Smooth muscle cell of the brain vasculature (primary cell): ENCODE measurements around the gene NCBP3.
"Not testable (repeated sequence)": the region's sequence is repeated elsewhere in the genome, so short reads cannot be mapped to it uniquely, and the experiment has no call there.

Experiments used
- DNase-seq: peaks from one replicate; pipeline ENCODE4 v3.0.0-alpha.2; 2012; ENCODE audit warnings: low read depth, low spot score

NCBP3 gene

GRCh38 chr17:3882276-3882675 lies 36.2 kb upstream of the NCBP3 start:
- DNase-seq = no peak

- DNase-seq = no peak
Observed at GRCh38 chr17:3880983-3881382, 34.9 kb upstream of the NCBP3 start.

GRCh38 chr17:3879591-3880417 lies 33.8 kb upstream of the NCBP3 start:
- no peak for DNase-seq

DNA sequence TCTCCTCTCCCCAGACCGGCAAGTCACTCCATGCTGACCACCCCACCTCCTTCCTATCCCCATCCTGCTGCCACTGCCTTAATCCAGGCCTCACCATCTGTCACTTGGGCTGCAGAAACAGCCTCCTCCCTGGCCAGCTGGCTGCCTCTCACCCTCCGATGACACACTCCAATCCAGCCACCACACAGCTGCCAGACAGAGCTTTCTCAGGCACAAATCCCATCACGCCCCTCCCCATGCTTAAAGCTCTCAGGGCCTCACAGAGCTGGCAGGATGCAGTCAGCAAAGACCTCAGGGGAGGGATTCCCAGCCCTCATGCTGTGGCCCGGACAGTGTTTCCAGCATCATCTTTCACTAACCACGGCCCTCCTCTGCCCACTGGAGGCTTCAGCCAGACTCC lies 33.1 kb upstream of the NCBP3 start:
- DNase-seq = no peak

DNA sequence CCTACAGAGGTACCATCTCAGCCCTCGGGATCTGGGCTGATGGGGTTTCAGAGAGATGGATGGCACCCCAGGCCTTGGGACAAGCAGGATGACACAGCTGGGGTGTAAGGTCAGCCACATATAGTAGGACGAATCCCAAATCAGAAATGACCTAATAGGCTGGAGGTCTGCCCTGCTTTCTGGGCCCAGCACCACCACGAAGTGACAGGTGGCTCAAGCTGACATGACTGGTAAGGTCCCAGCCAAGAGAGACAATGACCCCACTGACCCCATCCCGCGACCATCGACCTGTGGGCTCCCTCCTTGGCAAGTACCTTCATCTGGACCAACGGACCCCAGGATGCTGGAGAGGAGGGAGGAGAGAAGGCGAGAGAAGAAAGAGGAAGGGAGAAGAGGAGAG lies 31.2 kb upstream of the NCBP3 start:
- no peak for DNase-seq

GRCh38 chr17:3875317-3875716 lies 29.3 kb upstream of the NCBP3 start:
- no peak for DNase-seq

DNA sequence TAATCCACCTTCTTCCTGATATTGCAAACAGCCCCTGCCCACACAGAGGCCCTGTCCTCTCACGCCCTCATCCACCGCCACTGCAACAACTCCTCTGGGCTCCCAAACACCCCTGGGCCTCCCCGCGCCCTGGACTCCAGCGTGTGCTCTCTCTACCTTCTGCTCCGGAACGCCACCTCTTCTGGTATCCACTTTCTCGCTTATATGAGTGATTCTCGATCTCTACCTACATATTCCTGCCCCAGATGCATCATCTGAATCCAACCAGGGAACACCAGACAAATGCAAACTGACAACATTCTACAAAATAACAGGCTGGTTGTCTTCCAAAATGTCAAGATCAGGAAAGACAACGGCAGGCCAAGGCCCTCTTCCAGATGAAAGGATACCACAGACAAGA lies 27.8 kb upstream of the NCBP3 start:
- no peak for DNase-seq

DNA sequence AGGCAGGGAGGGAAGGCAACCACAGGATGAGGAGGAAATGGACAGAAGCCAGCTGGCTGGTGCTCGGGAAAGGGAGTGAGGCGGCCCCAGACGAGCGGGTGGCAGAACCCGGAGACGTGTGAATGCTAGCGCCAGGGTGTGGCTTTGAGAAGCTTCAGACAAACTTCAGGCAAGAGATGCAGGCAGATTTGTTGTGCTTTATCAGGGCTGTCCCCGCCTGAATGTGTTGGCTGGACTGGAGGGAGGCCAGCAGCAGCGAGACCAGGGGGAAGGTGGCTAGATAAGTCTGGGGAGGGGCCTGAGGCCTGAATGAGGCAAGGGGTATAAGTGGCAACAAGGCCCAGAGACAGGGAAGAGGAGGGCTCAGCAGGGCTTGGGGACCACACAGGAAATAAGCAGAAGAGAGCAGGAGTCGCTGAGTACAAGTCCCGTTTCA lies 24.8 kb upstream of the NCBP3 start:
- no peak for DNase-seq

- no peak for DNase-seq
Observed at GRCh38 chr17:3867606-3868005, 21.6 kb upstream of the NCBP3 start.

- DNase-seq = no peak
Observed at GRCh38 chr17:3867106-3867505, 21.1 kb upstream of the NCBP3 start.

- DNase-seq = no peak
Observed at GRCh38 chr17:3866276-3866675, 20.2 kb upstream of the NCBP3 start.

DNA sequence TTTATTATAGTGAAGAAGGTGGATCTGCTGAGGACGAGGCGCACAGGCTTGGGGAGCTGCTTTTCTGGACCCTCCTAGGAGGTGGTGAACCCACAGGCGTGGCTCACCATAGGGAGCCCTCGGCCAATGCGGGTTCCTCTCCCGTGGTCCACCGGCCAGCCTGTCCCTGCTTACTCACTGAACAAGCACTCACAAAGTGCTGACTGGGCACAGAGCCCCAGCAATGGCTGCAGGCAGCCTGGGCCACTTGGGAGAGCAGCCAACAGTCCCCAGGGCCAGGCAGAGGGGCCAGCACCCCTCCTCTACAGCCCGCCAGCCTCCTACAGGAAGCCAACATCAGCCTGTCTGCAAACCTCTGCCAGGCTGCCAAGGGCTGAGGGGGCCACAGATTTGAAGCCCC lies 19.1 kb upstream of the NCBP3 start:
- no peak for DNase-seq

DNA sequence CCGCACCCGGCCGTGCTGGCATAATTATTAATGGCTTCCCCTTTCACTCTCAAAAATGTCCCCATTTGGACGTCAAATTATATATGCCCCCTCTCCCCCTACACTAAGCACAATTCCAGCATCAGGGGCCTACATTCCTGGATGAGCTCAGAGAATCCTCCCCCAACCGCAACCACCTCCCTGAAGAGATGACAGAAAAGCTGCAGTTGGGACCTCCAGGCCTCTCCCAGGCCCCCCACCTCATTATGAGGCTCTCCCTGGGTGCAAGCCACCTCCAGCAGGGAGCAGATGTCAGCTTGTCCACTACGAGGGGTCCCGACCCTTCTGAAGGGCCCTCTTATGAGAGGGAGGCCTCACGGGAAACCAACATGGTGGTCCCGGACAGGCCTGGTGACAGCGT lies 18.5 kb upstream of the NCBP3 start:
- DNase-seq = no peak

DNA sequence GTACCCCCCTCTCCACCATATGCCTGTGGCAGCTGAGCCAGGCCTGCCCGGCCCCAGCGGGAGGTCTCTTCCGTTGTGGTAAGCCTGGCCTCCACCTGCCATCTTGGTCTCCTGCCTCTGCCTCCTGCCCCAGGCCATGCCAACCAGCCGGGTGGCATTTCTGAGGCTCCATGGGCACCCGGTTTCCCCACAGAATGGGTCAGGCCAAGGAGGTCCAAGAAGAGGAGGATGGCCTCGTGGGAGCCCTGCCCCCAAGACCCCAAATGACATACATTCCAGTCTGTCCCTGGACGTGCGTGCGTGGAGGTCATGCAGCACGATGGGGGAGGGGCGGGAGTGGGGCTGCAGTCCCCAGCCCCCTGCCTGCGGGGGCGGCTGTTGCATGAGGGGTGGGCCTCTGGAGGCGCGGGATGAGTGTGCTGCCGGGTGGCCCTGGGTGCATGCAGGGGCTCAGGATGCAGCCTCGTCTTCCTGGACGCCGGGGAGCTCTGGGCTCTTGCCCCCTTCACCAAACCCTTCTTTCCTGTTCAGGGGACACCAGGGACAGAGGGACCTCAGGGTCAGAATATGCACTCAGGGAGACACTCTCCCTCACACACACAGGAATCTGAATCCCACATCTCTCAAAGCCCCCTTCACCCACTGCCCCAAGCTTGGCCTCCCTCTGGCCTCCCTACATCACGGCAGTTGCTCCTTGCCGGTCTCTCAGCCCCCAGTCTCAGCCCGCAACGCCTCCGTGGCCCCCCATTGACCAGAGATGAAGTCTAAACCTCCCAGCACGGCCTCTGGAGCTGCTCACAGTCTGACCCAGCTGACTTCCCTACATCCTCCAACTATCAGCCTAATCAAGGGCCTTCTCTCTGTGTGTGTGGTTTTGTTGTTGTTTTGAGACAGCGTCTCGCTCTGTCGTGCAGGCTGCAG lies 16.0 kb upstream of the NCBP3 start:
- DNase-seq = no peak

- no peak for DNase-seq
Observed at GRCh38 chr17:3860939-3861700, 15.1 kb upstream of the NCBP3 start.

GRCh38 chr17:3859940-3860339 lies 13.9 kb upstream of the NCBP3 start:
- DNase-seq = no peak

- DNase-seq = no peak
Observed at GRCh38 chr17:3857261-3858105, 11.4 kb upstream of the NCBP3 start.

- DNase-seq = not testable (repeated sequence)
Observed at GRCh38 chr17:3854204-3854603, 8.2 kb upstream of the NCBP3 start.

- no peak for DNase-seq
Observed at GRCh38 chr17:3852561-3852960, 6.5 kb upstream of the NCBP3 start.

GRCh38 chr17:3851461-3852100 lies 5.5 kb upstream of the NCBP3 start:
- no peak for DNase-seq
